Measurements from ENCODE around the gene PER2. TPM values are rescaled to one million over a fixed set of nuclear protein-coding genes. Genes with fewer than 3 reads are reported as not detected.

The PER2 gene
- total and polyA plus RNA-seq, 2 donors from 2014 or later: 1.8 to 28.4 TPM

DNA sequence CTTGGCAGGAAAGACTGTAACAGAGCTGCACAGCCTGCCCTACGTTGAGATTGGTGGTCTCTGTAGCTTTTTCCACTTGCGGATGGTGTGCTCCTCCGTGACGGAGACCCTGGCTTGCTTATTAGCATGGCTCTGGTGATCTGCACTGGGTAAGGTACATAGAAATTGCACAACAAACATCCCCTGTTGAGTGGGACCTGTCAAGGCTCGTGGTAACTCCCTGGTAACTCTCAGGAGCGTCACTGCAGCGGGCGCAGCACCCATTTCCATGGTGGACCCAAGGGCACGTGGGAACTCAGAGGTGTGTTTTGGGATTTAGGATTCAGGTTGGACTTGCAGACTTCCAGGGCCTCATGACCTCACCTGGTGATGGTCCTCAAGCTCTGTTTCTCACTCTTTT is 33.1 kb upstream of the PER2 start:
- intact Hi-C loops (cut with DNase I): no loop called here
- TF ChIP-seq, protein P1, sequence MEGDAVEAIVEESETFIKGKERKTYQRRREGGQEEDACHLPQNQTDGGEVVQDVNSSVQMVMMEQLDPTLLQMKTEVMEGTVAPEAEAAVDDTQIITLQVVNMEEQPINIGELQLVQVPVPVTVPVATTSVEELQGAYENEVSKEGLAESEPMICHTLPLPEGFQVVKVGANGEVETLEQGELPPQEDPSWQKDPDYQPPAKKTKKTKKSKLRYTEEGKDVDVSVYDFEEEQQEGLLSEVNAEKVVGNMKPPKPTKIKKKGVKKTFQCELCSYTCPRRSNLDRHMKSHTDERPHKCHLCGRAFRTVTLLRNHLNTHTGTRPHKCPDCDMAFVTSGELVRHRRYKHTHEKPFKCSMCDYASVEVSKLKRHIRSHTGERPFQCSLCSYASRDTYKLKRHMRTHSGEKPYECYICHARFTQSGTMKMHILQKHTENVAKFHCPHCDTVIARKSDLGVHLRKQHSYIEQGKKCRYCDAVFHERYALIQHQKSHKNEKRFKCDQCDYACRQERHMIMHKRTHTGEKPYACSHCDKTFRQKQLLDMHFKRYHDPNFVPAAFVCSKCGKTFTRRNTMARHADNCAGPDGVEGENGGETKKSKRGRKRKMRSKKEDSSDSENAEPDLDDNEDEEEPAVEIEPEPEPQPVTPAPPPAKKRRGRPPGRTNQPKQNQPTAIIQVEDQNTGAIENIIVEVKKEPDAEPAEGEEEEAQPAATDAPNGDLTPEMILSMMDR (IDR thresholded peaks at IDR 0.05; ENCODE audit: borderline replicate concordance, extremely low read depth, insufficient read depth): no peak
- H3K27me3 ChIP-seq (ENCODE audit: control insufficient read depth, insufficient read depth, low read length): no peaks in the 10 kb centered on the region
- H3K9ac ChIP-seq (ENCODE audit: low read length in 3 of 3): peak overlapping the region in 2 of 3 donors; percentile 37 to 75
- no peak for DNase-seq
- no peak for FAIRE-seq
- H3K27ac ChIP-seq (ENCODE audit: low read depth in 2 of 2, low read length in 2 of 2): no peak overlapping the region
- peaks cover 0 to 13% (median 0%) of the 10 kb centered on the region in 3 donors for H3K4me1 ChIP-seq (ENCODE audit: control insufficient read depth in 2 of 3, insufficient read depth in 2 of 3, low read depth in 1 of 3, low read length in 3 of 3)
- no peaks in the 10 kb centered on the region for H3K36me3 ChIP-seq (ENCODE audit: control insufficient read depth in 2 of 3, insufficient read depth in 3 of 3, low read length in 3 of 3)
- H3K9me3 ChIP-seq (ENCODE audit: control insufficient read depth in 2 of 3, insufficient read depth in 1 of 3, low read length in 3 of 3): no peaks in the 10 kb centered on the region
- H3K4me3 ChIP-seq (ENCODE audit: low read length in 3 of 3): peak overlapping the region; percentile 47 to 65 (median 63)

- FAIRE-seq (no peak), DNase-seq (peak in 3 of 5 donors; percentile 4 to 82 (median 32))
- TF ChIP-seq, protein P1 (IDR thresholded peaks at IDR 0.05; ENCODE audit: borderline replicate concordance, extremely low read depth, insufficient read depth): no peak
- H3K4me1 ChIP-seq (ENCODE audit: control insufficient read depth in 2 of 3, insufficient read depth in 2 of 3, low read depth in 1 of 3, low read length in 3 of 3): peaks cover 0 to 13% (median 0%) of the 10 kb centered on the region in 3 donors
- H3K9me3 ChIP-seq (ENCODE audit: control insufficient read depth in 2 of 3, insufficient read depth in 1 of 3, low read length in 3 of 3): no peaks in the 10 kb centered on the region
- H3K27ac ChIP-seq (ENCODE audit: low read depth in 2 of 2, low read length in 2 of 2): no peak overlapping the region
- no peaks in the 10 kb centered on the region for H3K27me3 ChIP-seq (ENCODE audit: control insufficient read depth, insufficient read depth, low read length)
- intact Hi-C loops (cut with DNase I): no loop called here
- H3K36me3 ChIP-seq (ENCODE audit: control insufficient read depth in 2 of 3, insufficient read depth in 3 of 3, low read length in 3 of 3): no peaks in the 10 kb centered on the region
- H3K9ac ChIP-seq (ENCODE audit: low read length in 3 of 3): peak overlapping the region in 2 of 3 donors; percentile 37 to 75
- peak overlapping the region; percentile 47 to 65 (median 63) for H3K4me3 ChIP-seq (ENCODE audit: low read length in 3 of 3)
These were observed 32.4 kb upstream of the PER2 start for GRCh38 chr2:238320648-238321281.

- Histone ChIP-seq H3K4me3 (ENCODE audit: low read length in 3 of 3) (peak within 1 kb of the TSS; percentile 82 to 88 (median 87)), H3K27me3 (ENCODE audit: control insufficient read depth, insufficient read depth, low read length) (no peaks in the 10 kb centered on the region), H3K27ac (ENCODE audit: low read depth in 2 of 2, low read length in 2 of 2) (peak within 1 kb of the TSS; percentile 47 to 48), H3K9ac (ENCODE audit: low read length in 3 of 3) (peak within 1 kb of the TSS; percentile 63 to 82 (median 67)), H3K4me1 (ENCODE audit: control insufficient read depth in 2 of 3, insufficient read depth in 2 of 3, low read depth in 1 of 3, low read length in 3 of 3) (peaks cover 0 to 13% (median 0%) of the 10 kb centered on the region in 3 donors), H3K9me3 (ENCODE audit: control insufficient read depth in 2 of 3, insufficient read depth in 1 of 3, low read length in 3 of 3) (no peaks in the 10 kb centered on the region), H3K36me3 (ENCODE audit: control insufficient read depth in 2 of 3, insufficient read depth in 3 of 3, low read length in 3 of 3) (no peaks in the 10 kb centered on the region)
- TF ChIP-seq, protein P1 (IDR thresholded peaks at IDR 0.05; ENCODE audit: borderline replicate concordance, extremely low read depth, insufficient read depth): no peak
- intact Hi-C loops (cut with DNase I): no loop called here
- DNase-seq (peak; percentile 96 to 98 (median 97)), FAIRE-seq (no peak)
These were observed 31.8 kb upstream of the PER2 start, which contains the start of gene TRAF3IP1 for GRCh38 chr2:238320246-238320647. Gene TRAF3IP1 (plus strand): TSS chr2:238320518. CDS start chr2:238320663, 145 bp downstream.
